Calu3 (cell line): ENCODE data around the gene ZNF430. TPM values are rescaled to one million over a fixed set of nuclear protein-coding genes. Genes with fewer than 3 reads are reported as not detected.

ENCODE experiments used
- BruUV-seq: library from RNA; stranded (reverse); fragments of 400-500 nt; replicated peaks from 2 replicates; lab custom pipeline; 2021; lab: Mats Ljungman, UMichigan
- CTCF ChIA-PET: fragments of 300-600 bp; sonication (Branson Sonifier 250); formaldehyde crosslinking; loops from one replicate; lab custom pipeline; 2022; ENCODE audit warnings: antibody characterized with exemption; lab: Charles Lee
- DNase-seq: peaks from one replicate; pipeline ENCODE4 v3.0.0; 2022
- H3K27ac Mint-ChIP-seq: one replicate; pipeline ENCODE4 v1.8.0; 2022; ENCODE audit warnings: mixed read lengths; ENCODE audit not compliant: unreplicated experiment
- H3K27me3 Mint-ChIP-seq: one replicate; pipeline ENCODE4 v1.8.0; 2022; ENCODE audit warnings: mixed read lengths; ENCODE audit not compliant: unreplicated experiment
- H3K36me3 Mint-ChIP-seq: one replicate; pipeline ENCODE4 v1.8.0; 2022; ENCODE audit warnings: mild to moderate bottlenecking, moderate library complexity, mixed read lengths; ENCODE audit not compliant: insufficient read depth, unreplicated experiment
- H3K4me1 Mint-ChIP-seq: one replicate; pipeline ENCODE4 v1.8.0; 2022; ENCODE audit warnings: mild to moderate bottlenecking, low read depth, mixed read lengths; ENCODE audit not compliant: unreplicated experiment
- H3K4me3 Mint-ChIP-seq: one replicate; pipeline ENCODE4 v1.8.0; 2022; ENCODE audit warnings: mild to moderate bottlenecking, low read depth, moderate library complexity, mixed read lengths; ENCODE audit not compliant: unreplicated experiment
- H3K9me3 Mint-ChIP-seq: one replicate; pipeline ENCODE4 v1.8.0; 2022; ENCODE audit warnings: low read depth, mixed read lengths; ENCODE audit not compliant: unreplicated experiment
- CTCF ChIP-seq: fragments of 200-600 bp; IDR thresholded peaks from one replicate; pipeline ENCODE4 v1.8.0; 2022; ENCODE audit warnings: antibody characterized with exemption; ENCODE audit not compliant: unreplicated experiment
- intact Hi-C: fragments of 100-400 bp; cut with micrococcal nuclease; formaldehyde crosslinking; loops from one replicate; pipeline ENCODE4 v1.10.0; 2022; ENCODE audit not compliant: unreplicated experiment
- total RNA-seq: library from RNA; stranded (reverse); gene quantifications from 2 replicates; pipeline ENCODE4 v1.2.3, GENCODE V29; 2022

ZNF430 gene
- total RNA-seq, 1 experiment from 2014 or later = 6.1 TPM

- BruUV-seq = no TSS peak
- peaks cover 4% of the 10 kb centered on the region for H3K9me3 Mint-ChIP-seq
- no peaks in the 10 kb centered on the region for H3K27me3 Mint-ChIP-seq
- DNase-seq = no peak
- intact Hi-C loops = no loop called here
- H3K27ac Mint-ChIP-seq = no peak overlapping the region
- H3K4me1 Mint-ChIP-seq = no peaks in the 10 kb centered on the region
- no peak overlapping the region for H3K4me3 Mint-ChIP-seq
- peaks cover 6% of the 10 kb centered on the region for H3K36me3 Mint-ChIP-seq
- CTCF ChIA-PET = no interaction called here
- TF ChIP-seq CTCF = no peak
Observed at GRCh38 chr19:21052902-21053301, 32.4 kb downstream of the ZNF430 start.

- CTCF ChIA-PET = no interaction called here
- TF ChIP-seq CTCF = no peak
- intact Hi-C loops = no loop called here
- BruUV-seq = no TSS peak
- H3K4me3 Mint-ChIP-seq = no peak overlapping the region
- no peaks in the 10 kb centered on the region for H3K9me3 Mint-ChIP-seq
- no peak overlapping the region for H3K27ac Mint-ChIP-seq
- DNase-seq = no peak
- no peaks in the 10 kb centered on the region for H3K27me3 Mint-ChIP-seq
- H3K36me3 Mint-ChIP-seq = no peaks in the 10 kb centered on the region
- no peaks in the 10 kb centered on the region for H3K4me1 Mint-ChIP-seq
Observed at GRCh38 chr19:21065336-21065735, 44.9 kb downstream of the ZNF430 start.

- Mint-ChIP-seq H3K4me3 (peak within 1 kb of the TSS; percentile 84), H3K4me1 (no peaks in the 10 kb centered on the region), H3K27ac (no peak within 1 kb of the TSS), H3K36me3 (peaks cover 14% of the 10 kb centered on the region), H3K27me3 (no peaks in the 10 kb centered on the region), H3K9me3 (peaks cover 3% of the 10 kb centered on the region)
- no TSS peak for BruUV-seq
- CTCF ChIA-PET = interaction anchor here (0.5 to 0.6 kb wide), 2 partner anchors 13 to 617 kb away, joined by 3 read pairs; no protein-coding TSS in a partner anchor
- intact Hi-C loops = no loop called here
- TF ChIP-seq CTCF = no peak
- peak; percentile 68 for DNase-seq
Observed at GRCh38 chr19:21082011-21082975, 61.8 kb downstream of the ZNF430 start, which contains the start of gene ZNF714. Gene ZNF714 (plus strand): TSS chr19:21082203. CDS start chr19:21098269, 16,066 bp downstream.

- Mint-ChIP-seq H3K9me3 (no peaks in the 10 kb centered on the region), H3K4me1 (no peaks in the 10 kb centered on the region), H3K36me3 (peaks cover 14% of the 10 kb centered on the region), H3K27me3 (no peaks in the 10 kb centered on the region), H3K27ac (no peak overlapping the region), H3K4me3 (no peak overlapping the region)
- DNase-seq = no peak
- CTCF ChIA-PET = no interaction called here
- BruUV-seq = TSS peak; percentile 27
- TF ChIP-seq CTCF = no peak
- intact Hi-C loops = no loop called here
Observed at GRCh38 chr19:21084343-21084742, 63.9 kb downstream of the ZNF430 start.
